HCT116 (cell line): ENCODE data around the gene TRUB1. TPM values are rescaled to one million over a fixed set of nuclear protein-coding genes. Genes with fewer than 3 reads are reported as not detected.

Source experiments
- ATAC-seq: fragments of 200-7000 bp; cut with Tn5 transposase; 2 replicates; pipeline ENCODE4 v1.9.1; 2020; ENCODE audit warnings: mild to moderate bottlenecking, moderate library complexity
- BruUV-seq: library from RNA; stranded (reverse); fragments of 400-500 nt; replicated peaks from 2 replicates; lab custom pipeline; 2021; lab: Mats Ljungman, UMichigan
- CTCF ChIA-PET: fragments of 300-600 bp; sonication (Branson Sonifier 250); formaldehyde crosslinking; loops from one replicate; lab custom pipeline; 2021; ENCODE audit warnings: antibody characterized with exemption; lab: Charles Lee
- POLR2A ChIA-PET: fragments of 300-600, 350-600 bp; sonication (Branson Sonifier 250); formaldehyde crosslinking; loops from one replicate; lab custom pipeline; 2021; ENCODE audit warnings: antibody characterized with exemption; lab: Charles Lee
- RAD21 ChIA-PET, 2 experiments: fragments of 300-600 bp; sonication (Branson Sonifier 250); formaldehyde crosslinking; loops; one replicate each; lab custom pipeline; 2023; ENCODE audit warnings: low total read pairs in 2 of 2; ENCODE audit not compliant: uncharacterized antibody in 2 of 2, unreplicated experiment in 2 of 2, low non-redundant PET in 1 of 2; lab: Charles Lee
- DNase-seq: peaks from one replicate; pipeline ENCODE4 v3.0.0-alpha.2; 2010; ENCODE audit warnings: low read depth, low spot score
- H2AFZ ChIP-seq: fragments of 200-600 bp; shearing (Covaris generic), sonication (generic); 2 replicates; pipeline ENCODE4 v1.6.1; 2017; ENCODE audit warnings: low read depth, mixed run types, mixed read lengths, antibody characterized with exemption, low read length; ENCODE audit not compliant: poor library complexity, severe bottlenecking
- H3K27ac ChIP-seq: 2 replicates; pipeline ENCODE4 v1.5.1; 2012; ENCODE audit warnings: low read depth, low read length
- H3K27me3 ChIP-seq: fragments of 200-600 bp; sonication (generic); 2 replicates; pipeline ENCODE4 v1.6.1; 2016; ENCODE audit warnings: mixed run types, low read length, mixed read lengths; ENCODE audit not compliant: insufficient read depth
- H3K36me3 ChIP-seq, 2 experiments: fragments of 200-500 bp in 1 of 2; fragments of 200-600 bp in 1 of 2; sonication (Bioruptor generic) in 1 of 2; sonication (generic) in 1 of 2; 2 replicates each; pipeline versions ENCODE4 v1.5.1 to v1.6.1; 2014 to 2016; ENCODE audit warnings: low read length in 2 of 2, inconsistent platforms in 1 of 2, mixed read lengths in 1 of 2, mixed run types in 1 of 2; ENCODE audit not compliant: insufficient read depth in 2 of 2, control insufficient read depth in 1 of 2
- H3K4me1 ChIP-seq, 2 experiments: fragments of 200-600 bp in 1 of 2; sonication (generic) in 1 of 2; 2 replicates each; pipeline versions ENCODE4 v1.5.1 to v1.6.1; 2012 to 2017; ENCODE audit warnings: low read length in 2 of 2, inconsistent platforms in 1 of 2, mild to moderate bottlenecking in 1 of 2, mixed read lengths in 1 of 2, mixed run types in 1 of 2, moderate library complexity in 1 of 2; ENCODE audit not compliant: insufficient read depth in 2 of 2, control insufficient read depth in 1 of 2
- H3K4me2 ChIP-seq: fragments of 200-600 bp; sonication (generic); 2 replicates; pipeline ENCODE4 v1.6.1; 2017; ENCODE audit warnings: mixed run types, low read length, mixed read lengths
- H3K4me3 ChIP-seq, 2 experiments: fragments of 200-600 bp in 1 of 2; sonication (generic) in 1 of 2; replicated peaks in 1 of 2; 2 replicates each; pipeline ENCODE4 v1.5.1; 2011 to 2016; ENCODE audit warnings: low read length in 2 of 2, control low read depth in 1 of 2, low read depth in 1 of 2, mild to moderate bottlenecking in 1 of 2, mixed read lengths in 1 of 2, mixed run types in 1 of 2
- H3K79me2 ChIP-seq: fragments of 200-600 bp; sonication (generic); 2 replicates; pipeline ENCODE4 v1.6.1; 2017; ENCODE audit warnings: mild to moderate bottlenecking, mixed run types, low read length, moderate library complexity, mixed read lengths; ENCODE audit not compliant: insufficient read depth
- H3K9ac ChIP-seq: fragments of 200-600 bp; sonication (generic); 2 replicates; pipeline ENCODE4 v1.6.1; 2016; ENCODE audit warnings: low read length, mixed read lengths
- H3K9me2 ChIP-seq: fragments of 200-600 bp; sonication (generic), shearing (Covaris generic); 2 replicates; pipeline ENCODE4 v1.6.1; 2017; ENCODE audit warnings: mixed run types, mild to moderate bottlenecking, moderate library complexity; ENCODE audit not compliant: insufficient read depth
- H3K9me3 ChIP-seq, 2 experiments: fragments of 200-500 bp in 1 of 2; fragments of 200-600 bp in 1 of 2; sonication (Bioruptor generic) in 1 of 2; sonication (generic) in 1 of 2; 2 replicates each; pipeline ENCODE4 v1.6.1; 2014 to 2017; ENCODE audit warnings: low read length in 2 of 2, mixed read lengths in 2 of 2, inconsistent platforms in 1 of 2, low read depth in 1 of 2, mild to moderate bottlenecking in 1 of 2, mixed run types in 1 of 2, moderate library complexity in 1 of 2; ENCODE audit not compliant: control insufficient read depth in 1 of 2, insufficient read depth in 1 of 2
- H4K20me1 ChIP-seq: fragments of 200-600 bp; sonication (generic), shearing (Covaris generic); 2 replicates; pipeline ENCODE4 v1.6.1; 2017; ENCODE audit warnings: mixed run types, mild to moderate bottlenecking, moderate library complexity; ENCODE audit not compliant: insufficient read depth
- ATF3 ChIP-seq: IDR thresholded peaks from 2 replicates; pipeline ENCODE4 v1.6.1; 2012
- CTCF ChIP-seq, 3 experiments: fragments of 200-600 bp in 1 of 3; sonication (generic) in 1 of 3; IDR thresholded peaks in 2 of 3; conservative IDR thresholded peaks in 1 of 3; 2 replicates each; pipeline ENCODE4 v1.5.1; 2012 to 2017; ENCODE audit warnings: low read depth in 2 of 3, low read length in 2 of 3, antibody characterized with exemption in 1 of 3, borderline replicate concordance in 1 of 3, control low read depth in 1 of 3, mild to moderate bottlenecking in 1 of 3, mixed read lengths in 1 of 3, mixed run types in 1 of 3, moderate library complexity in 1 of 3; ENCODE audit not compliant: insufficient read depth in 1 of 3
- EGR1 ChIP-seq: IDR thresholded peaks from 2 replicates; pipeline ENCODE4 v1.6.1; 2012; ENCODE audit warnings: low read depth
- MAX ChIP-seq: IDR thresholded peaks from 2 replicates; pipeline ENCODE4 v1.6.1; 2012
- POLR2A ChIP-seq: IDR thresholded peaks from 2 replicates; pipeline ENCODE4 v1.7.0; 2011; ENCODE audit warnings: borderline replicate concordance; ENCODE audit not compliant: insufficient read depth, insufficient read length; ENCODE audit errors: extremely low read depth
- POLR2AphosphoS5 ChIP-seq: IDR thresholded peaks from 2 replicates; pipeline ENCODE4 v1.6.1; 2011; ENCODE audit warnings: mild to moderate bottlenecking, low read depth, low read length, moderate library complexity
- REST ChIP-seq: IDR thresholded peaks from 2 replicates; pipeline ENCODE4 v1.6.1; 2012; ENCODE audit warnings: low read depth
- SIN3A ChIP-seq: IDR thresholded peaks from 2 replicates; pipeline ENCODE4 v1.6.1; 2012; ENCODE audit warnings: low read depth
- SP1 ChIP-seq: IDR thresholded peaks from 2 replicates; pipeline ENCODE4 v1.6.1; 2012; ENCODE audit warnings: low read depth
- SRF ChIP-seq: IDR thresholded peaks from 2 replicates; pipeline ENCODE4 v1.6.1; 2012; ENCODE audit warnings: low read depth
- TCF7L2 ChIP-seq: IDR thresholded peaks from 2 replicates; pipeline ENCODE4 v1.7.0; 2011; ENCODE audit warnings: borderline replicate concordance, inconsistent platforms; ENCODE audit not compliant: insufficient read depth, insufficient read length; ENCODE audit errors: extremely low read depth
- YY1 ChIP-seq: IDR thresholded peaks from 2 replicates; pipeline ENCODE4 v1.6.1; 2011; ENCODE audit warnings: low read length, low read depth, moderate library complexity, mild to moderate bottlenecking; ENCODE audit not compliant: insufficient replicate concordance; ENCODE audit errors: extremely low read depth
- ZBTB33 ChIP-seq: IDR thresholded peaks from 2 replicates; pipeline ENCODE4 v1.6.1; 2011; ENCODE audit warnings: mild to moderate bottlenecking, low read length, moderate library complexity; ENCODE audit not compliant: insufficient replicate concordance; ENCODE audit errors: extremely low read depth
- ZFX ChIP-seq: fragments of 450-650 bp; IDR thresholded peaks from 2 replicates; pipeline ENCODE4 v1.6.1; 2017
- intact Hi-C: fragments of 100-400 bp; cut with micrococcal nuclease; formaldehyde crosslinking; loops from 2 replicates; pipeline ENCODE4 v1.10.0; 2022
- total RNA-seq: library from RNA; stranded (reverse); gene quantifications from one replicate; pipeline ENCODE4 v1.2.1, GENCODE V29; 2021; ENCODE audit not compliant: unreplicated experiment

Gene TRUB1
- total RNA-seq, 1 experiment from 2014 or later, result 44.1 TPM

GRCh38 chr10:115005771-115006170 is 67.8 kb downstream of the TRUB1 start:
- Histone ChIP-seq H3K4me1 (no peaks in the 10 kb centered on the region), H3K27me3 (peaks cover 17% of the 10 kb centered on the region), H3K36me3 (no peaks in the 10 kb centered on the region), H3K4me2 (no peak overlapping the region), H3K4me3 (no peak overlapping the region), H3K9me2 (no peaks in the 10 kb centered on the region), H2AFZ (no peak overlapping the region), H3K27ac (no peak overlapping the region), H3K9ac (no peak overlapping the region), H3K9me3 (no peaks in the 10 kb centered on the region), H3K79me2 (no peaks in the 10 kb centered on the region), H4K20me1 (no peaks in the 10 kb centered on the region)
- intact Hi-C loops, result no loop called here
- CTCF ChIA-PET, result no interaction called here
- POLR2A ChIA-PET, result no interaction called here
- no TSS peak for BruUV-seq
- DNase-seq (no peak), ATAC-seq (no peak)
- no peak for TF ChIP-seq SRF
- TF ChIP-seq TCF7L2, result no peak
- TF ChIP-seq MAX, result no peak
- TF ChIP-seq SP1, result no peak
- no peak for TF ChIP-seq ATF3
- TF ChIP-seq CTCF (IDR thresholded peaks at IDR 0.05 in 2 of 3, conservative IDR thresholded peaks at IDR 0.05 in 1 of 3; ENCODE audit: borderline replicate concordance in 1 of 3, insufficient read depth in 1 of 3, low read depth in 2 of 3, low read length in 2 of 3), result no peak
- no peak for TF ChIP-seq POLR2A
- no peak for TF ChIP-seq POLR2AphosphoS5
- TF ChIP-seq EGR1, result no peak
- no peak for TF ChIP-seq REST
- TF ChIP-seq ZBTB33, result no peak
- TF ChIP-seq YY1, result no peak
- TF ChIP-seq SIN3A, result no peak
- TF ChIP-seq ZFX, result no peak
- RAD21 ChIA-PET, result no interaction called here
